SK-N-MC (cell line): ENCODE measurements around the gene C3orf70.

Experiments
- EZH2 ChIP-seq: fragments of 200-600 bp; sonication (generic); IDR thresholded peaks from one replicate; pipeline ENCODE4 v1.6.1; 2017; ENCODE audit warnings: antibody characterized with exemption
- POLR2AphosphoS5 ChIP-seq: IDR thresholded peaks from 2 replicates; pipeline ENCODE4 v1.6.1; 2012; ENCODE audit warnings: mild to moderate bottlenecking, low read depth, low read length, borderline replicate concordance

- TF ChIP-seq POLR2AphosphoS5 (no peak), EZH2 (no peak)
Measured at GRCh38 chr3:185199206-185199605, 46.3 kb upstream of the C3orf70 start.
